GM10847 (cell line): ENCODE measurements around the gene WDR13.

Experiments used
- POLR2A ChIP-seq: IDR thresholded peaks from 2 replicates; pipeline ENCODE4 v1.6.1; 2011; ENCODE audit not compliant: insufficient read length; ENCODE audit errors: extremely low read depth

Gene WDR13

DNA sequence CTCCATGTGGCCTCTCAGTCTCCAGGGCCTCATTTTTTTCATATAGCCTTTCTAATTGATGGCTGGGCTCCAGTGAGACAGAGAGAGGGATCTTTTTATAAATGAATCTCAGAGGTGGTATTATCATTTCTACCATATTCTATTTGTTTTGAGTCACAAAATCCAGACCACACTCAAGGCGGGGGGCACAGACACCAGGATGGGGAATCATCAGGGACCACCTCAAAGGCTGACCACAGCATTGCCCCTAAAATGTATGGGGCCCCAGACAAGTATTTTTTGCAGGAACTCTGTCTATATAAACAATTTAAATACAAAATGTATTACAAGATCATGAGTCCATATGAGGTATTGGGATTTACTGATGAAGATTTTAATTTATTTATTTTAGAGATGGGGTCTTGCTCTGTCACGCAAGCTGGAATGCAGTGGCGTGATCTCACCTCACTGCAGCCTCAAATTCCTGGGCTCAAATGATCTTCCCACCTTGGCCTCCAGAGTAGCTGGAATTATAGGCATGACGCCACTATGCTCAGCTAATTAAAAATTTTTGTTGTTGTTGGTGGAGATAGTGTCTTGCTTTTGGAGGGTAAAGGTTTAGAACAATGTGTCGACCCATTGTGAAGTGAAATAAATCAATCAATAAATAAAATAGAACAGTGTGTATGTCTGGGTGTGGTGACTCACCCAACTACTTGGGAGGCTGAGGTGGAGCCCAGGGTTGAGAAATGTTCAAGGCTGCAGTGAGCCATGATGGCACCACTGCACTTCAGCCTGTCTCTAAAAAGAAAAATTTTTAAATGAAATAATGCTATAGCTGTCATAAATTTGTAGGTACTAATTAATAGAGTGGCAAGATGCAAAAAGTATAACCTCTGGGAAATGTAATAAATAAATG lies 29.4 kb downstream of the WDR13 start:
- TF ChIP-seq POLR2A: no peak

DNA sequence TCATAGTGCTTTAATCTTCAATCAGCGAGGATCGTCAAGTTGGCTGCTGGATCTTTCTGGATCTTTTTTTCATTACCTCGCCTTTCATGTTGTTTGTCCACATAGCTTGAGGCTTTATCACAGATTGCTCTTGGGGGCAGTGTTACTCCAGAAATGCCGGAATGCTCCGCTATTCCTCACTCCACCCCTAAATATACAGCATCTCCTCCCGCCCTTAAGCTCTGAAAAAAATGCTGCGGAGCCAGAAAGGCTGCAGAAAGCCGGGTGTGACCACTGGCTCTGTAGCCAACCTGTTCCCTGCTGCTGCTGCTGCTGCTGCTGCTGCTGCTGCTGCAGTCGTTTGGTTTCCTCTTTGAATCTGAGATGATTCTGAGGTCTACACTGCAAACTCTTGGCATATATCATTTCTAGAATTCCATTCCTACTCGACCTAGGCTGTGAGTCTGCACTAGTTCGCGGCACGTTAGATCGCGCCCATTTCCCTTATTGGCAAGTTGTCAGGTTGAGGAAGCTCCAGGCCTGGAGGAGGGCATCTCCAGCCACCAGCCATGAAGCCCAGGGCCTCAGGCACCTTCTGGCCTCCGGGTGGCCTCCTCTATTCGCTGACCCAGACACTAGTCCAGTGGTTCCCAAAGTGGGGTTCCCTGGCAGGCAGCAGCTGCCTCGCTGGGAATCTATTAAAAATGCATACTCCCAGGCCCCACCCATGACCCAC lies 34.2 kb downstream of the WDR13 start:
- no peak for TF ChIP-seq POLR2A

DNA sequence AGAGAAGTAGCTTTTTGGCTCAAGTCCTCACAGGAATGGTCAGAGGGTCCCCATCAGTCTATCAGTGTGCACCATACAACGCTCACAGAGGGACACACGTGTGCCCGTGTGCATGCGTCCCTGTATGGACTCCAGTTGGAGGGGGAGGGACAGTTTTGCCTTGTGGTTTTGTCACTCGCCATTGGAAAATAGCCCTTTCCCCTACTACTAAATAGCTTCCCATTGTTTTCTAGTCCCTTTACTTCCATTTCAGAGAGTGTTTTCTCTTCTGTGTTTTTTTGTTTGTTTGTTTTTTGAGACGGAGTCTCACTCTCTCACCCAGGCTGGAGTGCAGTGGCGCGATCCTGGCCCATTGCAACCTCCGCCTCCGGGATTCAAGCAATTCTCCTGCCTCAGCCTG lies 34.9 kb downstream of the WDR13 start:
- TF ChIP-seq POLR2A: no peak

DNA sequence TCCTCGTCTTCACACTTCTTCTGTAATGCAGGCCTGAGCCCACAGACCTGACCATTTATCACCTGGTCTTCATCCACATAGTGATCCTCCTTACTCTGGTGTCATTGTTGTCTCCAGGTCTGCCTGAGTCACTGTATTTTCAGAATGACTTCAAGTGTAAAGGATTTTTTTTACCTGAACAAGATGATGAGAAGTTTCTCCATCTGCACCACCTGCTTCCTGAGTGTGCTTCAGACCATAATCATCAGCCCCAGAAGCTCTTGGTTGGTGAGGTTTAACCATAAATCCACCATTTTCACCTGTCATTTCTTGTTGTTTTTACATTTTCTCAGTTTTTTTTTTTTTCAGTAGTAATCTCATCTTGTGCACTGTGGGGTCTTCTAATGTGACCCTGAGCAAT lies 39.0 kb downstream of the WDR13 start:
- no peak for TF ChIP-seq POLR2A

DNA sequence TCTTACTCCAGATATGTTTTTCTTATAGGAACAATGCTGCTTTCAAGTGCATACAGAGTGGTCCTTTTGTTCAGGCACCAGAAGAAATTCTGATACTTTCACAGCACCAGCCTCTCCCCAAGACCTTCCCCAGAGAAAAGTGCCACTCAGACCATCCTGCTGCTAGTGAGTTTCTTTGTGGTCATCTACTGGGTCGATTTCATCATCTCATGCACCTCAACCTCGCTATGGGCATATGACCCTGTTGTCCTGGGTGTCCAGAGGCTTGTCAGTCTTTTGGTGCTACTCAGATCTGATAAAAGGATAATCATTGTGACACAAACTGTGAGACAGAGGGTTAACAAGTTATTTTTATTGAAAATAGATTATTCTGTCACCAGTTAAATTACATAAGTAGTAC lies 39.5 kb downstream of the WDR13 start:
- no peak for TF ChIP-seq POLR2A

DNA sequence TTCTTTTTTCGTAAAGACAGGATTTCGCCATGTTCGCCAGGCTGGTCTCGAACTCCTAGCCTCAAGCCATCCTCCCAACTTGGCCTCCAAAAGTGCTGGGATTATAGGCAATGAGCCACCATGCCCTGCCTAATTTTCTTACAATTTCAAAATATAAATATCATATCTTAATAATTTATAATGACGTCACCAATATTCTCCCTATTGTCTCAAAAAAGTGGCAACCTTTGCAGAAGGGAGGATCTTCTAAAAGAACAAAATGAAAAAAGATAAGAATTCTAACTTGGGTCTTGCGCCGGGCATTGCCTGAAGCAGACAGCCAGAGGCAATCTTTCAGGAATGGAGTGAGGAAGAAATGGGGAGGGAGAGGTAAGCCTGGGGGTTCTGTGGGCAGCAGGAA lies 48.4 kb downstream of the WDR13 start:
- no peak for TF ChIP-seq POLR2A

DNA sequence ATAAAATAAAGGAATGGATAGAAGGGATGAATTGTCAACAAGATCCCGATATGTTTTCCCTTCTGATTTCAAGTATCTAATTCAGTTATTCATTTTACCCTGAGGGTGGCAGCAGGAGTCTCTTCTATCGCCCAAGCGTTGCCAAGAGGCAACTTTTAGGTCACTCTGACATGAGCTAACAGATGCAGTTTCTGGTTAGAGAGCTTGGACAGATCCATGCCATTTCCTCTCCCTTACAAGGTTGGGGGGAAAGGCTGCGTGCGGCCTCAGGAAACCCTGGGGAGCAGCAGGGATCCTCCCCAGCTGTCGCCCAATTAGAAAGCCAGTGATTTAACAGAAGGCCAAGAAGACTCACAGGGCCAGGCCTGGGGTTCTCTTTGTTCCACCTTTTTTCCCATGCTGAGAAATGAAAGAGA lies 51.1 kb downstream of the WDR13 start:
- no peak for TF ChIP-seq POLR2A

DNA sequence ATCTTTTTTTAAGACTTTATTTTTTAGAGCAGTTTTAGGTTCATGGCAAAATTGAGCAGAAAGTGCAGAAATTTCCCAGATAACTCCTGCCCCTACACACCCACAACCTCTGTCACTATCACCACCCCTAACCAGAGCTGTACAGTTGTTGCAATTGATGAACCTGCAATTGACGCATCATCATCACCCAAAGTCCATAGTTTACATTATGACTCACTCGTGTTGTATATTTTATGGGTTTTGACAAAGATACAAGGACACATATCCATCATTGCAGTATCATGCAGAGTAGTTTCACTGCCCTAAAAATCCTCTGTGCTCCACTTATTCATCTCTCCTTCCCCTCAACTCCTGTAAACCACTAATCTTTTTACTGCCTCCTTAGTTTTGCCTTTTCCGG lies 51.8 kb downstream of the WDR13 start:
- TF ChIP-seq POLR2A: no peak
